ENCODE results near the gene HBA1.

Gene HBA1

DNA sequence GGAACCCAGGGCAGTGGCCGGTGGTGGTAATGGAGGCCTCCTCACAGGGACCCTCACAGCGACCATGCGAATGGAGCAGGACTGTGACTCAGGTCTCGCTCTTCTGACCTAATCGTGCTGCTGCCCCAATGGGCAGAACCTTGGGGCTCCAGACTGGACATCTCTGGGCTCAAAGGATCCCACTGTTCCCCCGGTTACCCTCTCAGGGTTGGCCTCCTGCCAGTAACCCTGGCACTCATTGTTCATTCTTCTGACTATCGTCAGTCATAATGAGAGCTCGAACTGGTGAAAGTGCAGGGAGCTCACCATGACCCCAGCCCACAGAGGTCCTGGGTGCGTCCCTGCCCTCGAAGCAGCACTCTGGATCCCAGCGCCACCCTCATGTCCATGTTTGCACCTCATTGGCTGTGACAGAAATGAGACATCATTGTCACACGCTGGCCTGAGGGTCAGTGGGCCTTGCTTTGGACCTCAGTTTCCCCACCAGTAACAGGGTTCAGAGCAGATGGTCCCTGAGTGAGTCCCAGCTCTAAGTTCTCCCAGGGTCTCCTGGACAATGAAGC, 34.0 kb upstream of the HBA1 start:
- no peak for DNase-seq (ENCODE audit: low read depth)
- TF ChIP-seq, protein P1, sequence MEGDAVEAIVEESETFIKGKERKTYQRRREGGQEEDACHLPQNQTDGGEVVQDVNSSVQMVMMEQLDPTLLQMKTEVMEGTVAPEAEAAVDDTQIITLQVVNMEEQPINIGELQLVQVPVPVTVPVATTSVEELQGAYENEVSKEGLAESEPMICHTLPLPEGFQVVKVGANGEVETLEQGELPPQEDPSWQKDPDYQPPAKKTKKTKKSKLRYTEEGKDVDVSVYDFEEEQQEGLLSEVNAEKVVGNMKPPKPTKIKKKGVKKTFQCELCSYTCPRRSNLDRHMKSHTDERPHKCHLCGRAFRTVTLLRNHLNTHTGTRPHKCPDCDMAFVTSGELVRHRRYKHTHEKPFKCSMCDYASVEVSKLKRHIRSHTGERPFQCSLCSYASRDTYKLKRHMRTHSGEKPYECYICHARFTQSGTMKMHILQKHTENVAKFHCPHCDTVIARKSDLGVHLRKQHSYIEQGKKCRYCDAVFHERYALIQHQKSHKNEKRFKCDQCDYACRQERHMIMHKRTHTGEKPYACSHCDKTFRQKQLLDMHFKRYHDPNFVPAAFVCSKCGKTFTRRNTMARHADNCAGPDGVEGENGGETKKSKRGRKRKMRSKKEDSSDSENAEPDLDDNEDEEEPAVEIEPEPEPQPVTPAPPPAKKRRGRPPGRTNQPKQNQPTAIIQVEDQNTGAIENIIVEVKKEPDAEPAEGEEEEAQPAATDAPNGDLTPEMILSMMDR (conservative IDR thresholded peaks at IDR 0.05; ENCODE audit: low read depth, low read length) = no peak
- no peak overlapping the region for H3K4me3 ChIP-seq (ENCODE audit: low read length)

DNA sequence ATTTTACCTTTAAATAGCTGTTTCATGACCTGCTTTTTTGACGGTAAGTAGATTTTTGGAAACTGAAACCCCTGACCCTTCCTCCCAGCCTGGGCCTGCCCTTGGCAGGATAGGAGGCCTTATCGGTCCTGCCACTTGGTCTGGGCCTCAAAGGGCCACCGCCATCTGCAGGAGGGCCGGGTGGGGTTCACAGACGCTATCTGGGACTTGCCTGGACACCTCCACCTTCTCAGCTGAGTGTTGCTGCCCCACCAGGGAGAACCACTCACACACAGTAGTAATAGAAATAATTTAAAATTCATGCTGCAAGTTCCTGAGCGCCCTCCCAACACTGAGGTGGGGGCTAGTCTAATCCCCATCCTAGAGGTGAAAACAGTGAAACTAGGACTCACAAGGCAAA, 33.4 kb upstream of the HBA1 start:
- H3K4me3 ChIP-seq (ENCODE audit: low read length) = no peak overlapping the region
- TF ChIP-seq, protein P1 (conservative IDR thresholded peaks at IDR 0.05; ENCODE audit: low read depth, low read length) = no peak
- DNase-seq (ENCODE audit: low read depth) = no peak

DNA sequence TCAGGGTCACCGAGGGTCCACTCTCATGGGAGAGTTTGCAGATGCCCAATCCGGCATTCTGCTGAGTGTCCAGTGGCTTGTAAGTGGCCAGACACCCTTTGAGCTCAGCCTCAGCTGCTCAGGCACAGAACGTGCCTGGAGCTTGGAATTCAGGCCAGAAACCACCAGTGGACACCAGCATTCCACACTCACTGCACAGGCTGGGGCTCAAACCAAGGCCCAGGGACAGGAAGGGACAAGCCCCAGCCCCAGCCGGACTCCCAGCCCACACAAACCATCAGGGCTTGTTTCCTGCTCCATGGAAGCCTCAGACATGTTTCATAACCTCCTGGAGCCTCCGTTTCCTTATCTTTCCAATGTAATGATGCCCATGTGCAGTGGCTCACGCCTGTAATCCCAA, 33.0 kb upstream of the HBA1 start:
- no peak overlapping the region for H3K4me3 ChIP-seq (ENCODE audit: low read length)
- TF ChIP-seq, protein P1 (conservative IDR thresholded peaks at IDR 0.05; ENCODE audit: low read depth, low read length) = no peak
- DNase-seq (ENCODE audit: low read depth) = no peak

DNA sequence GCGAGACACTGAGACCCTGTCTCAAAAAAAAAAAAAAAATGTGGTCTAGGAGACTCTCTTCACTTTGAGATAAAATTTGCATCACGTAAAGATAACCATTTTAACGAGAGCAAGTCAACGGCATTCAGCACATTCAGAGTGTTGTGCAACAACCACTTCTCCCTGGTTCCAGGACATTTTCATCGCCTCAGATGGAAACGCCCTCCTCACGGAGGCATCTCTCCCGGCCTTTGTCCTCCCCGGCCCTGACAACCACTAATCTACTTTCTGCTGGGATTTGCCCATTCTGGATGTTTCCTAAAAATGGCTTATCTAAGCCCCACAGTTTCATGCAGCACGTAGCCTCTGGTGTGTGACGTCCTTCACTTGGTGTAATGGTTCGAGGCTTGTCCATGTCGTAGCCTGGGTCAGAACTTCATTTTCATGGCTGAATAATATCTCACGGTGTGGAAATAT, 31.7 kb upstream of the HBA1 start:
- TF ChIP-seq, protein P1 (conservative IDR thresholded peaks at IDR 0.05; ENCODE audit: low read depth, low read length) = no peak
- no peak for DNase-seq (ENCODE audit: low read depth)
- H3K4me3 ChIP-seq (ENCODE audit: low read length) = no peak overlapping the region

- TF ChIP-seq, protein P1 (conservative IDR thresholded peaks at IDR 0.05; ENCODE audit: low read depth, low read length) = no peak
- DNase-seq (ENCODE audit: low read depth) = no peak
Observed at GRCh38 chr16:146646-147045, 29.8 kb upstream of the HBA1 start.

GRCh38 chr16:149024-149660, 27.3 kb upstream of the HBA1 start:
- no peak for DNase-seq (ENCODE audit: low read depth)
- TF ChIP-seq, protein P1 (conservative IDR thresholded peaks at IDR 0.05; ENCODE audit: low read depth, low read length) = no peak

More at GRCh38 chr16:146646-147045, 29.8 kb upstream of the HBA1 start:
- H3K4me3 ChIP-seq (ENCODE audit: low read length) = no peak overlapping the region

More at GRCh38 chr16:149024-149660, 27.3 kb upstream of the HBA1 start:
- H3K4me3 ChIP-seq (ENCODE audit: low read length) = no peak overlapping the region

Data from retinal pigment epithelial cell (primary cell).